ENCODE results near the gene GCKR.
"Not testable (repeated sequence)": the region's sequence is repeated elsewhere in the genome, so short reads cannot be mapped to it uniquely, and the experiment has no call there.

GCKR gene

DNA sequence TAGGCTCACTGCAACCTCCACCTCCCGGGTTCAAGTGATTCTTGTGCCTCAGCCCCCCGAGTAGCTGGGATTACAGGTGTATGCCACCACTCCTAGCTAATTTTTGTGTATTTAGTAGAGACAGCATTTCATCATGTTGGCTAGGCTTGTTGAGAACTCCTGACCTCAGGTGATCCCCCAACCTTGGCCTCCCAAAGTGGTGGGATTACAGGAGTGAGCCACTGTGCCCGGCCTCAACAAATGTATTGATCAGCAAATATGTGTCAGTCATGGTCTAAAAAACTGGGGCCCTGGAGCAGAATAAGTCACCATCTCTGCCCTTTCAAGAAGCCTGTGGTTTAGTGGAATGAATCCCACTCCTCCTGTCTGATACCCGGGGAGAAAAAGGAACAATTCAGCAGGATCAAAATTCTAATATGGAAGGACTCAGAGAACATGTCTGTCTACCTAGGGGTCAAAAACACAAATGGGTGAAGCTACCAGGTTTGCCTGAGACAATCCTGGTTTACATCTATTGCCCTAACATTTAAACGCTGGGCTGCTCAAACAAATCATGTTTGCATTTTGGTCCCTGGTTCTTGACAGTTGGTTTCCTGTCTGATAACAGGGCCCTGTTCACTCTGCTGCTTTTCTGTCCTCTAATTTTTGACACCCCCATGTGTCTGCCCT, 21.6 kb downstream of the GCKR start:
- DNase-seq, result no peak

DNA sequence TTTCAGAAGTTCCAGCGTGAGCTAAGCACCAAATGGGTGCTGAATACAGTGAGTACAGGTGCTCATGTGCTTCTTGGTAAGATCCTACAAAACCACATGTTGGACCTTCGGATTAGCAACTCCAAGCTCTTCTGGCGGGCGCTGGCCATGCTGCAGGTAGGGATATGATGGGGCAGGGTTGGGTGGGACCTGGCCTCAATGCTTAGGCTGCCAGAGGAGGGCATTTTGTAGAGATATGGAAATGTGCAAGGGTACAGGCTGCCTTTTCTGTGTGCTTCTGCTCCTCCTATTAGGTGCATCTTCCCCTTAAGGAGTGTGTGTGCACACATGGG, 22.1 kb downstream of the GCKR start:
- no peak for DNase-seq

DNA sequence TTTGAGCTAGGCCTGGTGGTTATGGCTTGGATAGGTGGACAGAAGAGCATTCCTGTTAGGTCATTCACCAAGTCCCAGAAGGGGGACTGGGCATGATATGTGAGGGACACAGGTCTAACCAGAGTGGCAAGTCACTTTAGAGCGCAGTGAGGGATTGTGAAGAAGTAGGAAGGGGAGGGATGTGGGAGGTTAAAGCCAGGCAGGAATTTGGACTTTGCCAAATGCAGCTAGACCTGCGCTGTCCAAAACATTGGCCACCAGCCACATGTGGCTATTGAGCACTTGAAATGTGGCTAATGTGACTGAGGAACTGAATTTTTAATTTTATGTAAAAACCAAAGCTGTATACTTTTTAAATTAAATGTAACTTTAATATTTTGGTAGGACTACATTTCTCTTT, 23.7 kb downstream of the GCKR start:
- DNase-seq, result no peak

DNA sequence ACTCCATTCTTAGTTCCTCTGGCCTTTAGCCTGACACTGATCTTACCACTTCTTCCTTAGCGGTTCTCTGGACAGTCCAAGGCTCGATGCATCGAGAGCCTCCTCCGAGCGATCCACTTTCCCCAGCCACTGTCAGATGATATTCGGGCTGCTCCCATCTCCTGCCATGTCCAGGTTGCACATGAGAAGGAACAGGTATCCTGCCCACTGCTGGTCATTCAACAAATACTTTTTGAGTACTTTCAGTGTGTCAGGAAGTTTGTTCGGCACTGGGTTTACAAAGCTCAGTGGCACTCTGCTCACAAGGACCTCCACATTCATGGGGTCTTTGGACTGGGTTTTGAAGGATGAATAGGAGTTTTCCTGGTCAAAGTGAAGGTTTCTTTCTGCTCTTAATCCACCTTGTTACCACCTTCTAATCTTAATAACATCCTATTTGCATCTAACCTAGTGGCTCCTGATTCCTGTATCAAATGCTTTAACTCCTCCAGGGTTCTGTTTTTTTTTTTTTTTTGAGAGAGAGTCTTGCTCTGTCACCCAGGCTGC, 25.8 kb downstream of the GCKR start:
- no peak for DNase-seq

DNA sequence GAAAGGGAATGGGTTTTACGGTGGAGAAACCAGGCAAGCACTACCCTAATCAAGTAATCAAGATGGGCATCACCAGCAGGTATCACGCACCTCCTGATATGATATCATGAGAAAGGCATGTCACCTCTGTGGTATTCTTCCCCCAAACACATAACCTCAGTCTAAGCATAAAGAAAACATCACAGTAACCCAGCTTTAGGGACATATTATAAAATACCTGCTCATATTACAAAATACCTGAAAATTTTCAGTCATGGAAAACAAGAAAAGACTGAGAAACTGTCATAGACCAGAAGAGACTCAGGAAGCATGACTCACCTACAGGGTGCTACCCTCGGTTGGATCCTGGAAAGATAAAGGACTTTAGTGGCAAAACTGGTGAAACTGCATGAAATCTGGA, 30.5 kb downstream of the GCKR start:
- no peak for DNase-seq

DNA sequence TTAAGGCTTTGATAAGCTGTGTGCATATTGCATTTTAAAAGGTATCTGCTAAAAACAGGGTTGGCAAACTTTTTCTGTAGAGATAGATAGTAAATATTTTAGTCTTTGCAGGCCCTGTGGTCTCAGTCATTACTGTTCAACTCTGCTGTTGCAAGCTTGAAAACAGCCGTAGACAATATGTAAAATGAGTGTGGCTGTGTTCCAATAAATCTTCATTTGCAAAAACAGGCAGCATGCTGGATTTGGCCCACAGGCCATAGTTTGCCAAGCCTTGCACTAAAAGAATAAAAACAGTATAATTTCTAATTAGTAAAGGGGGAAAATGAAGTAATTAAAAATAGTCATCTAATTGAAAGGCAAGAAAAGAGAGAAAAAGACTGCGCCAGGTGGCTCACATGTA, 35.3 kb downstream of the GCKR start:
- DNase-seq, result no peak

DNA sequence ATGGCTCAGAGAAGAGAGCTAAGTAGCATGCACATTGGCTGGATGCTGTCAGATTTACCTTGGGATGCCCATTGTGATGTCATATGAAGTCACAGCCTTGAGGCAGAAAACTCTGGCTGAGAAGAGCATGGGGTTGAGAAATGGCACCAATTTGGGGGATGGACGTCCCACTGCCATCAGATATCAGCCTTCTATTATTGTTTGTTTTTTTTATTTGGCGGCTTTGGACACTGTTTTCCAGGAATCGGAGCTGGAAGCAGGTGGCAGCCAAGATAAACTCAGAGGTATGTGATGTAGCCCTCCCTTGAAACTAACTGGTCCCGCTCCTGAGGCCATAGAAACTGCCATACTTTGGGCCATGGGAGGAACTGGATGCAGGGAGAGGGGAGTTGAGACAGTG, 40.6 kb downstream of the GCKR start:
- DNase-seq, result no peak

DNA sequence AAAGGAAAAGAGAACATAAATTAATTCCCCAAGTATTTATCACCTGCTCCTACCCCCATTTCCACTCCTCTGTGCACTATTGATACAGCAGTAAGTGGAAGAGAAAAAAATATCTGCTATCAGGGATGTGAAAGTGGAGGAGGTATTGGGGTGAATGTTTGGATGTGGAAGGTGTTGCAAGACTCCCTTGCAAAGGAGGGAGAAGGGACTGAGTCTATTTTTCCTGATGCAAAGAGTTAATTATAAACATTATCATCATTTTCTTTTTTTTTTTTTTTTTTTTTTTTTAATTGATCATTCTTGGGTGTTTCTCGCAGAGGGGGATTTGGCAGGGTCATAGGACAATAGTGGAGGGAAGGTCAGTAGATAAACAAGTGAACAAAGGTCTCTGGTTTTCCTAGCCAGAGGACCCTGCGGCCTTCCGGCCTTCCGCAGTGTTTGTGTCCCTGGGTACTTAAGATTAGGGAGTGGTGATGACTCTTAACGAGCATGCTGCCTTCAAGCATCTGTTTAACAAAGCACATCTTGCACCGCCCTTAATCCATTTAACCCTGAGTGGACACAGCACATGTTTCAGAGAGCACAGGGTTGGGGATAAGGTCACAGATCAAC, 42.3 kb downstream of the GCKR start:
- DNase-seq, result not testable (repeated sequence)

DNA sequence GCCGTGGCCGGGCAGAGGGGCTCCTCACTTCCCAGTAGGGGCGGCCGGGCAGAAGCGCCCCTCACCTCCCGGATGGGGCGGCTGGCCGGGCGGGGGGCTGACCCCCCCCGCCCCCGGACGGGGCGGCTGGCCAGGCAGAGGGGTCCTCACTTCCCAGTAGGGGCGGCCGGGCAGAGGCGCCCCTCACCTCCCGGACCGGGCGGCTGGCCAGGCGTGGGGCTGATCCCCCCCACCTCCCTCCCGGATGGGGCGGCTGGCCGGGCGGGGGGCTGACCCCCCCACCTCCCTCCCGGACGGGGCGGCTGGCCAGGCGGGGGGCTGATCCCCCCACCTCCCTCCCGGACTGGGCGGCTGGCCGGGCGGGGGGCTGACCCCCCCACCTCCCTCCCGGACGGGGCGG, 43.0 kb downstream of the GCKR start:
- not testable (repeated sequence) for DNase-seq

DNA sequence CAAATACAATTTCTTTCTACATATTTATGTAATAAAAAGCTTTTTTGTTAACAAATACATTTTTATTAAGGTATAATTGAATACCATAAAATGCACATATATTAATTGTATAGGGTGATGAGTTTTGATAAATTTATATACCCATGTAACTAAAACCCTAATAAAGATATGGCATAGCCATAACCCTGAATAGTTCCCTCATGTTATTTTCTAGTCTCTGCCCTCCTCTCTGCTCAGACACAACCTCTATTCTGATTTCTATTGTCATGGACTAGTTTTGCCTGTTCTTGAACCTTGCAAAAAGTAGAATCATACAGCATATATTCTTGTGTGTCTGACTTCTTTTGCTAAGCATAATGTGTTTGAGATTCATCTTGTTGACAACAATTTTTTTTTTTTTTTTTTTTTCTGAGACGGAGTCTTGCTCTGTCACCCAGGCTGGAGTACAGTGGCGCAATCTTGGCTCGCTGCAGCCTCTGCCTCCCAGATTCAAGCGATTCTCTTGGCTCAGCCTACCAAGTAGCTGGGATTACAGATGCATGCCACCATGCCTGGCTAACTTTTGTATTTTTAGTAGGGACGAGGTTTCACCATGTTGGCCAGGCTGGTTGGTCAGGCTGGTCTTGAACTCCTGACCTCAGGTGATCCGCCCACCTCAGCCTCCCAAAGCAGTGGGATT, 47.6 kb downstream of the GCKR start:
- no peak for DNase-seq

DNA sequence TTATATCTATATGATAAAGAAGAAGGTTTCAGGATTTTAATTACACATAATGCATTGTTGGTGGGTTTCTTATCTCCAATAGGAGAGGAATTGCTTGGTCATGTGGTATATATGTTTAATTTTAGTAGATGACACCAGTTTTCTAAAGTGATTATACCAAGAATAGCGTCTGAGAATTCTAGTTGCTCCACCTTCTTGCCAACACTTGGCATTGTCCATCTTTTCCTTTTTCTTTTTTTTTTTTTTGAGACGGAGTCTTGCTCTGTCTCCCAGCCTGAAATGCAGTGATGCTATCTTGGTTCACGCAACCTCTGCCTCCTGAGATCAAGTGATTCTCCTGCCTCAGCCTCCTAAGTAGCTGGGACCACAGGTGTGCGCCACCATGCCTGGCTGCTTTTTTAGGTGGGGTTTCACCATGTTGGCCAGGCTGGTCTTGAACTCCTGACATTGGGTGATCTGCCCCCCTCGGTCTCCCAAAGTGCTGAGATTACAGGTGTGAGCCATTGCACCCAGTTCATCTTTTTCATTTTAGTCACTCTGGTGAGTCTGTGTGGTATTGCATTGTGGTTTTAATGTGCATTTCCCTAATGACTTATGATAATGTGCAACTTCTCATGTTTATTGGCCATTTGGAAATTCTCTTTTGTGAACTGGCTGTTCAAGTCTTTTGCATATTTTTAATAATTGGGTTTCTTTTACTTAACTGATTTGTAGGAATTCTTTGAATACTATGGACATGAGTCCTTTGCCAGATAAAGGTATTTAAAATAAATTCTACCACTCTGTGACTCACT, 48.9 kb downstream of the GCKR start:
- no peak for DNase-seq

DNA sequence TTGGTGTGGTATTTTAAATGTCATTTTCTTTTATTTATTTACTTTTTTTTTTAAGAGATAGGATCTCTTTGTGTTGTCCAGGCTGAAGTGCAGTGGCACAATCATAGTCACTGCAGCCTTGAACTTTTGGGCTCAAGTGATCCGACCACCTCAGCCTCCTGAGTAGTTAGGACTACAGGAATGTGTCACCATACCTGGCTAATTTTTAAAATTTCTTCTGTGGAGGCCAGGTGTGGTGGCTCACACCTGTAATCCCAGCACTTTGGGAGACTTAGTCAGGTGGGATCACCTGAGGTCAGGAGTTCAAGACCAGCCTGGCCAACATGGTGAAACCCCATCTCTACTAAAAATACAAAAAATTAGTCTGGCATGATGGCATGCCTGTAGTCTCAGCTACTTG, 52.7 kb downstream of the GCKR start:
- DNase-seq, result no peak

DNA sequence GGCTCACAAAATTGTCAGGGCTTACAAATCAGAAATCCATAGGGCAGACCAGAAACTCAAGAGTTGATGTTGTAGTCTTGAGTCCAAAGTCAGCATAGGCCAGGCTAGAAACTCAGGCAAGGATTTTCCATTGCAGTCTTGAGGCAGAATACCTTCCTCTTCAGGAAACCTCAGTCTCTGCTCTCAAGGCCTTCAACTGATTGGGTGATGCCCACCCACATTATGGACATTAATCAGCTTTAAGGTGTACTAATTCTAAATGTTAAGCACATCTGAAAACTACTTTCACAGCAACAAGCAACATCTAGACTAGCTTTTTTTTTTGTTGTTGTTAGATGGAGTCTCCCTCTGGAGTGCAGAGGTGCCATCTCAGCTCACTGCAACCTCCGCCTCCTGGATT, 54.9 kb downstream of the GCKR start:
- no peak for DNase-seq

DNA sequence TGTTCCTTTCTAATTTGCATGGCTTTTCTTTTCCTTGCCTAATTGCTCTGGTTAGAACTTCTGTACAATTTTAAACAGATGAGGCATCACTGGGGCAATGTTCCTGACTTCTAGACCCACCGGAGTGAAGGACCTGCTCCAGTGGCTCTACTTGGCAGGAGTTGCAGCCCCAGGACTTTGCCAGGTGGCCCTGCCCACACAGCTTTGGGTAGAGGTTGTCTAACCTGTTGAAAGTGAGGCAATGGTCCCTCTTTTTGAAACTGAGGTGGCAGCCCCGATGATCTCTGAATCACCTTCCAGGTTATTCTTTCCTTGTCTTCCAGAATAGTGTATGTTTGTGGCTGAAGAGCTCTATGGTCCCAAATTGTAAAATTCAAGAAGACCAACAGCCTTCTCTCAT, 56.3 kb downstream of the GCKR start:
- DNase-seq, result no peak

DNA sequence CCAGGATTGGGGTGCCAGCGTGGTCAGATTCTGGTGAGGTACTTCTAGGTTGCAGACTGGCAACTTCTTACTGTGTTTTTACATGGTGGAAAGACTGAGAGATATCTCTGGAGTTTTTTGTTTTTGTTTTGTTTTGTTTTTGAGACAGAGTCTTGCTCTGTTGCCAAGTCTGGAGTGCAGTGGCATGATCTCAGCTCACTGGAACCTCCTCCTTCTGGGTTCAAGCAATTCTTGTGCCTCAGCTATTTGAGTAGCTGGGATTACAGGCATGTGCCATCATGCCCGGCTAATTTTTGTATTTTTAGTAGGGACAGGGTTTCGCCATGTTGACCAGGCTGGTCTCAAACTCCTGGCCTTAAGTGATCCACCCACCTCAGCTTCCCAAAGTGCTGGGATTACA, 57.8 kb downstream of the GCKR start:
- not testable (repeated sequence) for DNase-seq

DNA sequence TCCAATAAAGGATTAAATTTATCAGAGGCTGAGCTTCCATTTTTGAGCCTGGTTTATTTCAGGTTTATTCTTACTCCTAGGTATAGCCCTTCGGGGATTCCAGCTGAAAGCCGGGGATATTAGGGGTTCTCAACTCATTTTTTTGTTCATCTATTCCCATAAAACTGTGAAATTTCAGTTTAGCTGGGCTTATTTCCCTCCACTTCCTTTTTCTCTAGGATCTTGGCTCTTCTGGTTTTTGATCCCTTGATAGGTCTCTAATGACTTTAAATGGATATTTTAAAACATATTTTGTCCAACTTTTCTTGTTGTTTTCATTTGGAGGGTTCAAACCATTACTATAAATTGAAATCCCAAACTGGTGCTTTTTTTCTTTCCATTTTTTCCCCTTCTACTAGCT, 62.6 kb downstream of the GCKR start:
- DNase-seq, result no peak

DNA sequence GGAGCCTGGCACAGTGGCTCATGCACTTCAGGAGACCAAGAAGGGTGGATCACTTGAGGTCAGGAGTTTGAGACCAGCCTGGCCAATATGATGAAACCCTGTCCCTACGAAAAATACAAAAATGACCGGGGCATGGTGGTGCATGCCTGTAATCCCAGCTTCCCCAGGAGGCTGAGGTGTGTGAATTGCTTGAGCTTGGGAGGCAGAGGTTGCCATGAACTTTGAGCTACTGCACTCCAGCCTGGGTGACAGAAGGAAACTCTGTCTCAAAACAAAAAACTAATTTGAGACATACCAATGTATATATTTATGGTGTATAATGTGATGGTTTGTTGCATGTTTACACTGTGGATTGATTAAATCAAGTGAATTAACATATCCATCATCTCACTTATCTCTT, 64.4 kb downstream of the GCKR start:
- no peak for DNase-seq

DNA sequence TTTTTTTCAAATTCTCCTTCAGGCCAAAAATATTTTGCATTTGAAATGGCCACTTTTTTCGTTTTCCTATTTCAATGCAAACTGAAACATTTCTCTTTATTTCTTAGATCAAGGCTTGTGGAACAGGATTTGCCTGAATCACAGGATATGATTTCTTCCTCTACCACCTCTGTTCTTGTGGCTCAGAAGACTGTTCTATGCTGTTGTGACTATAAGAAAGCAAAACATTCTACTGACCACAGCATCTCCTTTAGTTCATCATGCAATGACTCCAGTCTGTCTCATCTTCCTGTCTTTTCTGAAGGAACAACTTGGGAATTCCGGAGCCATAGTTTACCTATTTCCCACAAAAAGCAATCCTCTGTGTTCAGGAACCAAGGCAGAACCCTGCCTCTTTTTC, 70.0 kb downstream of the GCKR start:
- no peak for DNase-seq

DNA sequence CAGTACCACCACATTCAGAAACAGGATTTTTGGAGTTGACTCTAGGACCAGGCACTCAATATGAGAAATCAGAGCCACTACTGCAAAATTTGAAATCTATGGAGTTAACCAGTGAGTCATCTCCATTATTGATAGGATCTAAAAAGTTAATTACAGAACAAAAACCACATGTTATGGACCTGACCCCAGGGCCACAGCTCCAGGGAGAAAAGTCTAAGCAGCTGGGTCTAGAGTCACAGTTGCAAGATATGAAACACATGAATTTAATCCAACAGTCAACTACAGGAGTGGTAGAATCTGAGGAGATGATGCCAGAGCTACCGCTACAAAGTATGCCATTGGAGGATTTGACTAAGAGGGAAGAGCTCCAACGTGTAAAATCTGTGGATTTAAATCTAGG, 72.8 kb downstream of the GCKR start:
- no peak for DNase-seq

DNA sequence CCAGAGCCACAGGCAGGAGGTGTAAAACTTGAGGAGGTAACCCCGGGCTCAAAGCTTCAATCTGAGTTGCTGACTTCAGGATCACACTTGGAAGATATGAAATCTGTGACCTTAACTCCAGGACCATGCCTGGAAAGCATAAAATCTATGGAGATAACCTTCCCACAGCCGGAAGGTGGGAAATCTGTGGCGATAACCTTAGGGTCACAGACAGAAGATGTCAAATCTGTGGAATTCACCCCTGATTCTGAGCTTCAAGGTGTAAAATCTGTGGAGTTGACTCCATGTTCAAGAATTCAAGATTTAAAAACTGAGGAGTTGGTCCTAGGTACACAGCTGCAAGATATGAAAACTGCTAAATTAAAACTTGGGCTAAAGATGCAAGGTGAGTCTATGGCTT, 74.6 kb downstream of the GCKR start:
- no peak for DNase-seq

DNA sequence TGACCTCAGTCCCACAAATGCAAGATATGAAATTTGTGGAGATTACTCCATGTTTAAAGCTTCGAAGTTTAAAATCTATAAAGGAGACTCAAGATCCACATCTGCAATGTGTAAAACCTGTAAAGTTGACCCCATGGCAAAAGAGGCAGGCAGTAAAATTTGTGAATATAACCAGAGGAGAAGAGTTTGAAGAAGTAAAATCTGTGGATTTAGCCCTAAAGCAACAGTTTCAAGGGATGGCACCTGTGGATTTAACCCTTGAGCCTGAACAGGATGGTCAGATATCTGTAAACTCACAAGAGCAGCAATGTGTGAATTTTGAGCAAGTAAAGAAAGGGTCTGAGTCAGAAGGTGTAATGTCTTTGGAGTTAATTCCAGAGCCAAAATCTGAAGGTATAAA, 75.0 kb downstream of the GCKR start:
- DNase-seq, result no peak

DNA sequence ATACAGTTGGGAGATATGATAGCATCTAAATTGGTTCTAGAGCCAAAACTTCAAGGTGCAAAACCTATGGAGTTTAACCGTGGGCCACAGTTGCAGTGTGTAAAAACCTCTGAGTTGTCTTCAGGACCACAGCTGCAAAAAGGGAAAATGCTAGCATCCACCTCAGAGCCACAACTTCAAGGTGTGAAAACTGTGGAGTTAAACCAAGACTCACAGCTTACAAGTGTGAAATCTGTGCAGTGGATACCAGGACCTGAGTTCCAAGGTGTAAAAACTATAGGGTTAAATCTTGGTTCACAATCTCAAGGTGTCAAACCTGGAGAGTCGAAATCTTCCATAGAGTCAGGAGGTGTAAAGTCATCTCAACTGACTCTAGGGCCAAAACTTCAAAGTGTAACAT, 75.8 kb downstream of the GCKR start:
- DNase-seq, result no peak

DNA sequence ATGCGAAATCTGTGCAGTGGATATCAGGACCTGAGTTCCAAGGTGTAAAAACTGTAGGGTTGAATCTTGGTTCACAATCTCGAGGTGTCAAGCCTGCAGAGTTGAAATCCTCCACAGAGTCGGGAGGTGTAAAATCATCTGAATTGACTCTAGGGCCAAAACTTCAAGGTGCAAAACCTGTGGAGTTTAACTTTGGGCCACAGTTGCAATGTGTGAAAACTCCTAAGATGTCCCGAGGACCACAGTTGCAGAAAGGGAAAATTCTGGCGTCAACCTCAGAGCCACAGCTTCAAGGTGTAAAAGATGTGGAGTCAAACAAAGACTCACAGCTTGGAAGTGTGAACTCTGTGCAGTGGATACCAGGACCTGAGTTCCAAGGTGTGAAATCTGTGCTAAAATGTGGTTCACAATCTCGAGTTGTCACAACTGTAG, 76.4 kb downstream of the GCKR start:
- no peak for DNase-seq

All from activated effector memory CD4-positive, alpha-beta T cell treated with Interleukin-2 at 50 U/mL for 16 hours (primary cell).